Renal cortical epithelial cell (primary cell): ENCODE measurements around the gene ALG12. TPM values are rescaled to one million over a fixed set of nuclear protein-coding genes. Genes with fewer than 3 reads are reported as not detected.

Experiments used
- DNase-seq: peaks from one replicate; pipeline ENCODE4 v3.0.0-alpha.2; 2011; ENCODE audit warnings: low read depth
- total RNA-seq: library from RNA; depleted of rRNA; stranded (reverse); fragments of >200 nt; gene quantifications from 2 replicates; pipeline ENCODE4 v1.2.3, GENCODE V29; 2014

ALG12 gene
- total RNA-seq, 1 donor from 2014 or later = 33.2 TPM

- no peak for DNase-seq
Observed at GRCh38 chr22:49911881-49912625, 6.2 kb downstream of the ALG12 start.

GRCh38 chr22:49910229-49911155 is 7.7 kb downstream of the ALG12 start:
- DNase-seq = no peak

GRCh38 chr22:49909476-49910205 is 8.6 kb downstream of the ALG12 start:
- DNase-seq = no peak

GRCh38 chr22:49907807-49908206 is 10.4 kb downstream of the ALG12 start:
- DNase-seq = no peak

GRCh38 chr22:49906799-49907290 is 11.4 kb downstream of the ALG12 start:
- DNase-seq = no peak

GRCh38 chr22:49906071-49906798 is 12.0 kb downstream of the ALG12 start:
- no peak for DNase-seq

GRCh38 chr22:49905465-49905864 is 12.8 kb downstream of the ALG12 start:
- no peak for DNase-seq

- no peak for DNase-seq
Observed at GRCh38 chr22:49904040-49904369, 14.2 kb downstream of the ALG12 start.

GRCh38 chr22:49903322-49904039 is 14.8 kb downstream of the ALG12 start:
- no peak for DNase-seq

- no peak for DNase-seq
Observed at GRCh38 chr22:49901457-49901856, 16.8 kb downstream of the ALG12 start.

GRCh38 chr22:49900441-49901230 is 17.6 kb downstream of the ALG12 start:
- DNase-seq = no peak

GRCh38 chr22:49899530-49899929 is 18.7 kb downstream of the ALG12 start:
- DNase-seq = no peak

- no peak for DNase-seq
Observed at GRCh38 chr22:49897015-49897684, 21.1 kb downstream of the ALG12 start.

GRCh38 chr22:49896201-49896600 is 22.0 kb downstream of the ALG12 start:
- DNase-seq = no peak

- no peak for DNase-seq
Observed at GRCh38 chr22:49894322-49895054, 23.8 kb downstream of the ALG12 start.

- DNase-seq = no peak
Observed at GRCh38 chr22:49893025-49893424, 25.2 kb downstream of the ALG12 start.

GRCh38 chr22:49892226-49892899 is 25.9 kb downstream of the ALG12 start:
- DNase-seq = no peak

GRCh38 chr22:49889071-49889470 is 29.2 kb downstream of the ALG12 start:
- DNase-seq = no peak
